Stimulated activated CD4-positive, alpha-beta T cell treated with anti-CD3 and anti-CD28 coated beads, Interleukin-4, amount 100 ng/mL, for 24 hours (primary cell): ENCODE measurements around the gene FXYD2.

Source experiments
- DNase-seq: peaks from one replicate; pipeline ENCODE4 v3.0.0-alpha.2; 2020

FXYD2 gene

DNA sequence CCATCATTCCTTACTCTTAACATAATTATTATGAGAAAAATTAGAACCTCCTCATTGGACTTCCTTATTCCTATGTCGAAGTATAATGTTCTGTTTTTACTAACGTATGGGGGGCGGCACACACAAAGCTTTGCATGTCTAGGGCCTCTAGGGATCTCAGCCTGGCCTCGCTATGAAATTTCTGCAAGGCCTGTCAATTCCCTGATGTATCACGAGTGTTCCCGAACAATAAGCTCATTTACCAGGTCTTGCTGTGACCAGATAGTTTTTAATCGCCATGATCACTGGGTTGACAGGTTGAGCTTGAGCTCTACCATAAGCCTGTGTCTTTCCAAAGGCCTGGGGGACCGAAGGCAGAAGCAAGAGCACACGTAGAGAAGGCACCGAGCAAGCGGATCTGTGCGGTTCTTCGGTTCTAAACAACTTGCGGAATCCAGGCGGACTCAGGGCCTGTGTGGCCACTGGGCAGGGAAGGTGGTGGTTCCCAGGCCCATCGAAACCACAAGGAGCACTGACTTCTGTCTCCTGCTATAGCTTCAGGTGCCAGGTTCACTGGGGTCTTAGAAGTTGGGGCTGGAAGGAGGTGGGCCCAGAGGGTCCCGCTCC lies 10.4 kb upstream of the FXYD2 start:
- no peak for DNase-seq

DNA sequence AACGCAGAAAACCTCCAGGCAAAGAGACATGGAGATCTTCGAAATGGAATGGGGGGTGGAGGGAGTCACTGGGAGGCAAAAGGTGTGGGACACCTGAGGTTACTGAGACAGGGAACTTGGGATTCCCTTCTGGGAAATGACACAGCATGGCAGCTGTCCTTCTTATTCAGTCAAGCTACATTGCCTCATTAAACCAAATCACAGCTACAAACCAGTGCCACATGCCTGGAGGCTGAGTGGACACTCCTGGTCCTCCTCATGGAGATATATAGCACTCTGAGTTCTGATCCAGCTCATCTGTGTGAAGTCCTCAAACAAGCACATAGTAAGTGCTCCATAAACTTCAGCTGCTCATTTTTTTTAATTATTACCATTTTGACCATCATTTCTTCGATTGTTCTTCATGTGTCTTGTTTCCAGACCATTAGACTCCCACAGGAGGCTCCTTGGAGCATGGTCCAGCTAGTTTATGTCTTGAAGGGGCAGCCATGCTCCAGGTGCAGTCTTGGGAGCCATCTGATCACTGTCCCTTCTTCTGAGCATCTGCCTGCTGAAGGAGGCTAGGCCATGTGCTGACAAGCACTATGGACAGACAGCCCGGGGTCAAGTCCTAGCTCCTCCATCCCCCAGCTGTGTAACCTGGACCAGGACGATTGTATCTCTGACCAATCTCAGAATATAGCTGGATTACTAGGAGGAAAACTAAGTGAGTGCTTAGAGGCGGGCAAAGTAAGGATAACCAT lies 9.7 kb upstream of the FXYD2 start:
- DNase-seq: no peak

DNA sequence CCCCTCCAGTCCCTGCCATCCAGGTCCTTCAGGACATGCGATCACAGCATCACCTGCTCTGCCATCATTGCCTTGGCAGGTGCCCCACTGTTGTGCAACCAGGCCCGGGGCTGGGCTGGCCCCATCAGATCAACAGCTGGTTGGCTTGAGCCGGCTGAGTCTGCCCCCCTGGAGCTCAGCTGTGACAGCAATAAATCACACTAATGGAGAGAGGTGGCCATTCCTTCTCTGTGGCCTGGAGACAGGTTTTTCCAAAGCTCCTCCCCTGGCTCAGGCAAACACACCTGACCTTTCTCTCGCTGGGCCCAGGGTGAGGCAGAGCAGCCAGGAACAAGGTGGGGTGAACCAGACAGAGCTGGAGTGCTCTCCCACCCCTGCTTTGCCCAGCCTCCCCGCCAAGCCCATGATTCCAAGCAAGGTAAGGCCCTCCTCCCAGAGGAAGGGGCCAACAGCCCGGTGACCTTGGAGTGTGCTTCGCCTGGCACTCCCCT lies 8.9 kb upstream of the FXYD2 start:
- no peak for DNase-seq

DNA sequence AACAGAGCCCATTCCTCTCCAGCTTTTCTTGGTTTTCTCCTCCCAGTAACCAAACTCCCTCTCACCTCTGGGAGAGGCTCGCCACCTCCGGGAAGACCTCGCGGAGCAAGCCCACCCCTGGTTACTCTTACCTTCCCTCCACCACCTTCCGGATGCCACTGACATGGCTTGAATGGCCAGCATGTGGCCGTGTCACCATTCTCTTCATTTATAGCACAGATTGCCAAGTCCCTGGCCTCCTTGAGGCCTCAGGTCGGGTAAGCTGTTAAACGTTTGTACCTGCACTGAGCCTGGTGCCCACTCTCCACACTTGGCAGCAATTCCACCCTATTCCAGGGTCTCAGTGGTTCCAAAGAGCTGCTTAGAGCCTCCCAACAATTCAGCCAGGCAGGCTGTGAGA lies 8.0 kb upstream of the FXYD2 start:
- DNase-seq: no peak

DNA sequence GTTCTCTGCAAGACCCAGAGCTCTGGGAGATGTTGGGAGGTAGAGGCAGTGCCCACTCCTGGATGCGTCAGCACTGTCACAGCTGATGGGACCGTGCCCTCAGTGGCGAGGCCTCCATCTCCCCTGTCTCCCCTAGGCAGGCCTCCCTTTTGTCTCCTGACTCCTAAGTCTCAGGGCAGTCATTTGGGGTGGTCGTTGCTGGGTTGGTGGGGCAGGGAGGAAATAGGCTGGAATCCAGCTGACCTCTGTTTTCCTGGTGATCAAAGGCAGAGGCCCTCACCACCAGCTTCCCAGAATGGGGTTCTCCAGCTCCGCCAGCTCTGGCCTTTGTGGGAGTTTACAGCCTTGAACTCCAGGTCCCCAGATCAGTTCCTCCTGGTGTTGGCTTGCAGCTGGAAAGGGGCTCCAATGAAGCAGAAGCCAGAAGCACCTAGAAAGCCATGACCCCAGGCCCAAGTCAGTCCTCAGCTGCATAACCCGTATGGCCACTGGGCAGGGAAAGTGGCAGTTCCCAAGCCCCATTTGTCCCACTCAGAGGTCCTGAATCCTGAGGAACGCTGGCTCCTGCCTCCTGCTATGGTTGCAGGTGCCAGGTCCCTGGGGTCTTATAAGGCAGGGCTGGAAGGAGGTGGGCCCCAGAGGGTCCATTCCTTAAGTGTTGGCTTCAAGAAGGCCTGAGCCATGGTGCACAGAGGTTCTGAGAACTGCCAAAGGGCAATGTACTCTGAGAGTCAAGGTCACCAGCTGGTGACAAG lies 7.3 kb upstream of the FXYD2 start:
- no peak for DNase-seq

DNA sequence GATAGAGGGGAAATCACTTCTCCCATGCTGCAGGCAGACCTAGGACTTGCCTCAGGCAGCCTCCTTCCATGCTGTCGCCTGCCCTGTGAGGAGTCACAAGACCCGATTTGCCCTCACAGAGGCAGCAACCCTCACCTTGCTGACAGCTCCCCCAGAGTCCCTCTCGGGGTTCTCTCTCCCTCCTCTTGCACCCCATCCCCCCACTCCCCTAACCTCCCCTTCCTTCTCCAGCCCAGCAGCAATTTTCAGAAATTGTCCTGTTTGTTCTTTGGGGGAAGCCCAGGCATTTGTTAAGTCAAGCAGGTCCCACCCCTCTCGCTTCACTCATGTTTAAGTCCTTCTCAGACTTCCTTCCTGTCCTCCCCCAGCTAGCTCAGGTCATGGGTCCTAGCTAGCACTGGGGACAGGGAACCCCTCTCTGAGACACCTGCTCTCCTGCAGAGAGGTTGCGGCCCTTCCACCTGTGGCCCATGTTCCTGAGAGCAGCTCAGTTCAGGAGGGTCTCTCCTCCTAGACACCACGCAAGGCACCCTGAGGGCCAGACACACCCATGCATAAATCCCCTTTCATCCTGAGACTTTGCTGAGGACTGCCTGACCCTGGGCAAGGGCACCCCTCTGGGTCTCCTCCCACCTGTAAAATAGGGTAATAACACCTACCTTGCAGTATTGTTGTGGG lies 6.3 kb upstream of the FXYD2 start:
- DNase-seq: no peak

DNA sequence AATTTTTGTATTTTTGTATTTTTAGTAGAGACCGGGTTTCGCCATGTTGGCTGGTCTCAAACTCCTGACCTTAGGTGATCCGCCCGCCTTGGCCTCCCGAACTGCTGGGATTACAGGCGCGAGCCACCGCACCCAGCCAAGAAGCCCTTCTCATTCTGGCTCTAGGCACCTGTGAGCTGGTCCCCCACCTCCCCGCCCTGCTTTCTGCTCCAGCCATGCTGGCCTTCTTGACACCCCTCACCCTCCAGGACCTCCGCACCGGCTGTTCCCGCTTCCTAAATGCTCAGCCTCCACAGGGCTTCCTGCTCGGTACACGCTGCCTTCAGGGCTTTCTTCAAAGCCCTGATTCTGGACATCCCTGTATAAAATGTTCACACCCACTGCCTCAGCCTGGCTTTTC lies 5.5 kb upstream of the FXYD2 start:
- DNase-seq: no peak

DNA sequence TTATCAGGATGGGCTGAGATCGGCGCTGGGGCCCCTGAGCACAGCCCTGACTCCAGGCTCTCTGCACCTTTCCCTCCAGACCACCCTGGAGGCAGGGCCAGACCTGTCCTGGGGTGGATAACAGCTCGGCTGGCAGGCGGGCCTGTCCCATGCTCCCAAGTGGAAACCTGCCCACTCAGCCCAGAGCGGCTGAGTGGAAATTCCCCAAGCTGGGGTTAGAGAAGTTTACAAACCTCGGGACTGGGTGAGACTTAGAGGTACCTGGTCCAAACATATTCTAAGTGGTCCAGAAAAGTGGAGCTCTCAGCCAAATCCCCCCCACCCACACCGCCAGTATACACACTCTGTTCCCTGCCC lies 4.8 kb upstream of the FXYD2 start:
- DNase-seq: no peak

DNA sequence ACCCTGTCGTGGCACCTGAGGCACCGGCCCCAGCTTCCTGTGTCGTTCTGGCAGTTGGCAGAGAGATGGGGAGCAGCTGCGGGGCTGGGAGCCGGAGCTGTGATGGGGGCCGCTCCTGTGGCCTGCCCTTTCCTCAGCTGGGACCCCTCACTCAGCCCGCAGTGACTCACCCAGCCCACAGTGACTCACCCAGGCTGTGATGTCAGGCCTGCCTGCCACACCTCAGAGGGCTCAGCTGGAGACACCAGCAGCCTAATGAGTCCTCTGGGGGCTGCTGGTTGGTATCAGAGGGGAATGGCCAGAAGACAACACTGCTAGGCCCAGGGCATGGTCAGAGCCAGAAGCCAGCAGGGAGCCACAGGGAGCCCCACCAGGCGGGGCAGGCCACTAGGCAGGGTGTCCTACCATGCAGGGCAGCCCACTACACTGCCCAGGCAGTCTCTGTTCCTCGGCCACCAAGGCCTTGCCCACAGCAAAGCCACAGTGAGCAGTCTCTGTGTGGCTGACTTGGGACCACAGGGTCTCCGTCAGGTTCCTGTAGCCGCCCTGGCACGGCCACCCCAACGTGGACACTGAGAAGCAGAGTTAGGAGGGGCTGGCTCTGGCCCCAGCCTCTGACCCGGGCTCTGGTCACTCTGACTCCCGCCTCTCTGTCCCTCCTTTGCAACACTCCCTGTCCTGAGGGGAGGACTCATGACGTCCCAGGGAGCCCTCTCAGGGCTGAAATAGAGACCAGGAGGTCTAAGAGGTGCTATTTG lies 4.2 kb upstream of the FXYD2 start:
- DNase-seq: peak; percentile 84

DNA sequence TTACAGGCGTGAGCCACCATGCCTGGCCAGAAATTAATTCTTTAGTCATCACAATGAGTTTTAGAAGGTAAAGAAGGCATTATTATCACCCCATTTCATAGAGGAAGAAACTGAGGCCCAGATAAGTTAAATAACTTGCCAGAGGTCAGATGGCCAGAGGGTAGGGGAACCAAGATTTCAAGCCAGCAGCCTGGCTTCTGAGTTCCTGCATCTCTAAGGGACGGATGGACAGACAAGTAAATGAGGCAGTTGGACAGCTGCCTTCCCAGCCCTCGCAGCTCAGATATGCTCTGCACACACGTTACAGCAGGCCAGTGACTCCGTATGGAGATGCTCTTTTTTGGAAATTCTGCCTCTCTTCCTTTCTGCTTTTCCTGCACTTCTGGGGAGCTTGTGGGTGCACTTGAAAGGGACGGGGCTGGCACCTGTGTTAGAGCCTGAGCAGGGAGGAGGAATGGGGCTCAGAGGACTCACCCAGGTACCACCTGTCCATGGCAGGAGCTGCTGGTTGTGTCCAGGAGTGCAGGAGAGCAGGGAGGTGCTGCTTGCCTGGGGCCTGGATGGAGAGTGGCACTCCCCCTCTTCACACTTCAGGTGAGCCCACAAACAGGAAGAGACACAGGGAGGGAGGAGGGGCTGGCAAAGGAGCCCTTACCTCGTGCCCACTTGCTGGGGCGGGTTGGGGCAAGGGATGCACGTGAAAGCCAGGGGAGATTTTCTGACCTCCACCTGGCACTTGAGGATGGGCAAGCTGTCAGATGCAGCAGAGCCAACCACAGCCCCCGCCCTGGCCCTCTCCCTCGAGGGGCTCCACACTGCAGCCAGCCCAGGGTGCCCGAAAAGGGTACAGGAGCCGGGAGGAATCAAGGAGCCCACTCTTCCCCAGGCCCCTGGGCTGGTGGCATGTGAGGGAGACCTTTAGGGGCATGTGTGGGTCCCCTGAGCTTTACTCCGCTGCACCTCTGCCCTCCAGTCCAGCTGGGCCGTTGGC lies 3.3 kb upstream of the FXYD2 start:
- no peak for DNase-seq

DNA sequence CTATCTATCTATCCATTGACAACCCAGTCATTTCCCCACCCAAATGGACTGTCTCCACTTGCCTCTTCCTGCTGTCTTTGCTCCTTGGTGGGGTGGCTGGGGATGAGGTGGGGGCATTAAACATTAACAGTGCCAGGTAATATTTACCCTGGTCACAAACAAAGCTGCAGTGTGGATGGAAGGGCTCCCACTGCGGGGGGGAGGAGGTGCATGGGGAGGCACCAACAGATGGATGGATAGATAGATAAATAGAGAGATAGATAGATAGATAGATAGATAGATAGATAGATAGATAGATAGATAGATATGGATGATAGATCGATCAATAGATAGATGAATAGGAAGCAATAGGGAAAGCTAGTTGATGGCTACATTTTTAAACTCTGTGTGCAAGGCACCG lies 2.3 kb upstream of the FXYD2 start:
- no peak for DNase-seq

DNA sequence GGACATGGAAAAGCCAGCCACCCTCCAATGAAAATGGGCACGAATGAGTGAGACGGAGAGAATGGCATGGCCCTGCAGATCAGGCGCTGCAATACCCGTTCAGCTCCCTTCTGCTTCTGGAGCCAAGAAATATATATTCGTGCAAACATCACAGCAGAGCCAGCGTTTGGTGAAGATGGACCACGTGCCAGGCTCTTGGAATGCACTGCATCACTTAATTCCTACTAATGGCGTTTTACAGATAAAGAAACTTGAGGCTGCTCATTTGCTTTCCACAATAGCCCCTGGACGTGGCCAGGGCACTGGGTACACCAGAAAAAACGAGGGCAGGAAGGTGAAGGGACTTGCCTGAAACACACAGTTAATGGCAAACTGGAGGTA lies 1.6 kb upstream of the FXYD2 start:
- DNase-seq: no peak

DNA sequence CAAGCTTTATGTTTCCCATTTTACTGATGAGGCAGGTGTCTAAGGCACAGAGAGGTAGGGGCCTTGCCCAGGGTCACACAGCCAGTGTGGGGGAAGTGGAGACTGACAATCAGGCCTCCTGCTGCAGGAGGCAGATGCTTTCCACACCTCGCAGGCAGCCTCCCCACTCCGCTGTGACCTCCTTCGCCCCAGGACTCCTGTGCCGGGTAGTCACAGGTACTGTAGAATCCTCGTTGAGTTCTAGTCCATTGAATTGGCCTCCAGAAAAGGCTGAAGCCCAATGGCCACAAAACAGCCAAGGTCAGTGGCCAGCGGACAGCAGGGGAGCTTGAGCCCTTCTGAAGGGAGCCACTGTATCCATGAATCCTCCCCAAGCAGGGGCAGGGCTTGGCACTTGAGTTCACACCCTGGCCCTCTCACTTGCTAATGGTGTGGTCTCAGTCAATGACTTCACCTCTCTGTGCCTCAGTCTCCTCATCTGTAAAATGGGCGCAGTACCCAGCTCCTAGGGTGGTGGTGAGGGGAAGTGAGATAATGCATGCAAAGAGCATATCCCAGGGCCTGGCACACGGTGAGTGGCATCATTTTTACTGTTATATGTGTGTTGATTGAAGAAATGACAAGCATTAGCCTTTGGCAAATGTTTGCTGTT lies 1.1 kb upstream of the FXYD2 start:
- no peak for DNase-seq

DNA sequence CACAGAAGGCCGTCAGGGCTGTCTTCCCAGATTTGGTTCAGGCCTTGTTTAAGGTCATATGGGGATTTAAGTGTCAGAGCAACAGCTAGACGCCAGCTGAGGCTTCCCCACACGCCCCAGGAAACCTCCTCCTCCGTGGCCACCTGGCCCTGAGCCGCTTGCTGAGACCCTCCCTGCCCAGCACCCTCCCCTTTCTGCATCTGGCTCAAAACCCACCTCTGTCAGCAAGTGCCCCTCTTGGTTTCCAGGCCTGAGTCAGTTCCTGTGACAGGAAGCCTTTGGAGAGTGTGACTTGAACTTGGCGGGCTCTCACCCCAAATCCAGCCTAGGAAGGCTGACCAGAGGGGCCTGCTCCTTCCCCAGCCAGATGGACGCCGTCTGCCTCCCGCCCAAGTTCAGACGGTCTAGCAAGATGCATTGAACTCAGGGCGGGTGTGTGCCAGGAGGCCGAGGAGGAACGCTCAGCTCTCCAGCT lies 561 bp downstream of the FXYD2 start:
- DNase-seq: no peak

DNA sequence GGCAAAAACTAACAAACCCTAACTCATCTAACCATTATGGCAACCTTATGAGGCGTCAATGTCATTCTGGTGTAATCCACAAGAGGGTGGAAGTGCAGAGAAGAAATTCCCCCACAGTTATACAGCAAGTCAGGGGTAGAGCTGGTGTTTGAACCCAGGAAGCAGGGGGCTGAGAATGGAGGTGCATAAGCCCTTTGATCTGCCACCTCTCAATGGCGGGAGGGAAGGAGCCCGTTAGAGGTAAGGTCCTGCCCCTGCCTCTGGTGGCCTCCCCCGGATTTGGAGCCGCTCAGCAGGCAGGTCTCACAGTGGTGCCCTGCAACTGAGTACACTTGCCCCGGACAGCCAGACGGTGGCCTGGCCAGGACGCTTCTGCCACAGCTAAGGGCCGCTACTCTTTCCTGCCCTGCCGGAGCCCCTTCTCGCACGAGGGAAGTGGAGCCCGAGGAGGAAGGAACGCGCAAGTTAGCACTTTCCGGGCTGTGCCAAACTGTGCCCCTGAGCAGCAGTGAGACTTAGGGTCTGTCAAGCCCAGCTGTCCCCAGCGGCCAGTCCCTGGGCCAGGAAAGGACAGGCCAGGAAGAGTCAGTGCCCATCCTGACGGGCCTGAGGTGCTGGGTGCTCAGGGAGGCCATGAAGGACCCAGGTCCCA lies 1.1 kb downstream of the FXYD2 start:
- DNase-seq: no peak

DNA sequence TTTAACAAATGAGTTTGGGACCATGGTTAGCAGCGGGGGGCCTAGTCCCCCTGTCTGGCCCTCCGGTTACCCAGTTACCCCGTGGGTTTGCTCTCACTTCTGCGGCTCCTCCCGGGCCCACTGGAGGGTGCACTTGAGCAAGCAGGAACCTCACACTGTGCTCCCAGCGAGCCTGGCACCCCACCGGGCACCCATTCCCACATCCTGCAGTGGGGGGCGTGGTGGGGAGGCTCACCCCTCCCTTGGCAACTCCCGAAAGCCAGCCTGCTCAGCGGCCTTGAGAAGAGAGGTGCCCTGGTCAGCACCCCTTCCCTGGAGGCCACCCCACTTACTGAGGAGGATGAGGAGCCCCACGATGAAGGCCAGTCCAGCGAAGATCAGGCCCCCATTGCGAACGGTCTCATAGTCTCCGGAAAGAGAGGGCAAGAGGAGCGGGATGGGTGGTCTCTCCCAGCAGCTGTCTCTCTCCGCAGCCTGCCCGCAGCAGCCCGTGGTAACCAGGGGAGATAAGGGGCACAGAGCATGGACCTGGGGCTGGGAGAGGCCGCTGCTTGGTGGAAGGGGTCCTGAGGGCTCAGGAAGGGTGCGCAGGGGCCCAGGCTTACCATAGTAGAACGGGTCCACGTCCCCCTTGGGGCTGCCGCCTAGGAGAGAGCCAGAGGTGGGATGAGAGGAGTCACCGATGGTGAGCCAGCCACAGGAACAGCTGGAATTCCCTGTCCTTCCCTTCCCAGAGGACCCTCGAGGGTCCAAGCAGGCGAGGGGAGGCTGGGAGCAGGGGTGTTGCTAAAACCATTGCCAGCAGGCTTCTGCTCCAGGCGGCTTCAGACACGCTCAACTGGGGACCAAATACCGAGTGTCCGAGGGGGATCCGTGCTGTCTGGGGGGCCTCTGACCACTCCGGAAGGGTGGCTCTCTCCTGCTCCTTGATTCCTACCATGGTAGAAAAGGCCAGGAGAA lies 2.2 kb downstream of the FXYD2 start:
- peak; percentile 61 for DNase-seq

DNA sequence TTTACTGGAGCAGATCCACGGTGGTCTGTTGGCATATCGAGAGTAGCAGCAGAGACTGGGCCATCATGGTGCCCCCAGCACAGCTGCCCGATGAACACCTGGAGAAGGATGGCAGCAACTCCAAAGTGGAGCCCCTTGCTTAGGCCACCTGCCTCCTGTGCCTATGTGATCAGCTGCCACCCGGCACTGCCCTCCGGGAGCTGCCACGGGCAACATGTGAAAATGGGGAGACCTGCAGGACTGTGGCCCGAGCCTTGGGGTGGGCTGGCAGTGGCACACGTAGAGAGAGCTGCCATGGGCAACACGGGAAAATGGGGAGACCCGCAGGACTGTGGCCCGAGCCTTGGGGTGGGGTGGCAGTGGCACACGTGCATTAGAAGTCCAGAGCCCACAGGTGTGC lies 3.1 kb downstream of the FXYD2 start:
- DNase-seq: no peak

DNA sequence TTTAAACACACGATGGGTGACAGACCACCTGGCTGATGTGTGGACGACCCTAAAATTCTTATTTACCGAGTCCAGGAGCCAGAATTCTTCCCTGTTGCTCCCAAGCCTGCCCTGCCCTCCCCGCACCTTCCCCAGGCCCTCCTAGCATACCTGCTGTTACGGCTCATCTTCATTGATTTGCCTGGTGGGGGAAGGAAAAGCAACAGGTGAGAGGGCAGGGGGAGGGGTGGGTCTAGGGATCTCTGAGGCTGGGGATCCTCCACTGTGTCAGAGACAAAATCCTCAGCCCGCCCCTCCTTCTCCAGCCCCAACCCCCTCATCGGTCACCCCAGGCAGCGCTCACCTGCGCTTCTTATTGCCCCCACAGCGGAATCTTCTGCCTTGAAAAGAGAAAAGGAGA lies 4.0 kb downstream of the FXYD2 start:
- no peak for DNase-seq

DNA sequence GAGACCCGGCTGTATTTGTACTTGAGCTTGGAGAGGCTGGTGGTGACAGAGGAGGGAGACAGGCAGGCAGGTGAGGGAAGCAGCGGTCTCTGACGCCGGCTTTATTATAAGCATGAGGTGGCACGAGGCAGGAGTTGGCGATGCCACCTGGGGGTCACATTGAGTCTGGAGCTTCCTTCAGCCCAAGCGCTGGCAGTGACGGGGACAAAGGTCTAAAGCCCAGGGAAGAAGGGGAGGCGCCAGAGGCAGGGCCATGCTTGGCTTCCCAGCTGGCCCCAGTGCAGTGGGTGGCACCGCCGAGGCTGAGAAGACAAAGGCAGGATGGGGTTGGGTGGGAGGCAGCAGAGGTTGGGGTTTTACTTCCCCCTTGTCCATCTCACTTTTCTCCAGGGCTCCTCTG lies 4.5 kb downstream of the FXYD2 start:
- DNase-seq: no peak
